ENCODE data around the gene SARNP. TPM values are rescaled to one million over a fixed set of nuclear protein-coding genes. Genes with fewer than 3 reads are reported as not detected.
"Not testable (repeated sequence)": the region's sequence is repeated elsewhere in the genome, so short reads cannot be mapped to it uniquely, and the experiment has no call there.

Gene SARNP, protein sequence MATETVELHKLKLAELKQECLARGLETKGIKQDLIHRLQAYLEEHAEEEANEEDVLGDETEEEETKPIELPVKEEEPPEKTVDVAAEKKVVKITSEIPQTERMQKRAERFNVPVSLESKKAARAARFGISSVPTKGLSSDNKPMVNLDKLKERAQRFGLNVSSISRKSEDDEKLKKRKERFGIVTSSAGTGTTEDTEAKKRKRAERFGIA
- 10 to 100 TPM; 96.8 to 98.6 TPM for total RNA-seq

DNA sequence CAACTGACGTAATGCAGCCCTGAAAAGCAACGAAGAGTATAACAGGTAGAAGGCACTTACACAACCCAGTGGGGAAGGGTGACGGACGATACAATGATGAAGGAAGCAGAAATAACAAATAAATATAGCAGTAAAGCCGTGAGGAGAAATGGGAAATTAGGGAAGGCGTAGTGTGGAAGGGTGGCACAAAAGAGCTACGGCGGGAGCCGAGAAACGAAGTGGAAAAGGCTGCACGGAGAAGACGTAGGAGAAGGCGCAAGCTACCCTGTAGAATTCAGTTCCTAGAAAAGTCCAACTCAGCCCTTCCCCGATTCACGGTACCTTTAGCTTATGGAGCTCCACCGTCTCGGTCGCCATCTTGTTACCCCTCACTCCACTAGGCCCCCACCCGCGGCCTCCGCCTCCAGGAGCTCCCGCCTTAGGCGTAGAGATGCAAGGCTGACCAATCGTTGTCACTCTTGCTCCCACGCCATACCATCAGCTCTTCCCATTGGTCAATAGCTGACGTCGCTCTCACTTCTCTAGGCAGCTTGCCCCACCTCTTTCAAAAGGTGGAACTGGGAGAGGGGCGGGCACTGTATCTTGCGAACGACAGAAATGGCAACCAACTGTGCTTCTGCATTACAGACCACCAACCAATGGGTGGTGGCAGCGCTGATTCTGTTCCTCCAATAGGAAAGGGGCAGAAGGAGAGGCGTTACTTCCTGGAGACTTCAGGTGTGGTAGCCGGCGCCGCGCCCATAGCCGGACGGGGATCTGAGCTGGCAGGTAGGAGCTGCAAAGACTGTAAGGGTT, at the start of gene SARNP, which contains the start of gene ORMDL2:
Gene SARNP (minus strand): TSS at position 380 of the 795 bp plus-strand sequence. CDS start 23 bp downstream, at position 357.
Gene ORMDL2 (plus strand): TSS at position 697 of the 795 bp plus-strand sequence. CDS start 959 bp downstream, outside the sequence.
- Mint-ChIP-seq H3K27me3 (no peaks in the 10 kb centered on the region), H3K27ac (no peak within 1 kb of the TSS), H3K4me1 (peaks cover 41% of the 10 kb centered on the region), H3K36me3 (peaks cover 40% of the 10 kb centered on the region), H3K4me3 (no peak within 1 kb of the TSS), H3K9me3 (ENCODE audit: low read depth) (no peaks in the 10 kb centered on the region)
- ATAC-seq (peak; percentile 96), DNase-seq (peak; percentile 100)
- CTCF ChIA-PET, result interaction anchor here (1.0 to 5.3 kb wide), 16 partner anchors 10 to 224 kb away, joined by 3 to 42 read pairs (median 5); partner anchors contain the start of genes DGKA, DNAJC14, PYM1 and RAB5B

DNA sequence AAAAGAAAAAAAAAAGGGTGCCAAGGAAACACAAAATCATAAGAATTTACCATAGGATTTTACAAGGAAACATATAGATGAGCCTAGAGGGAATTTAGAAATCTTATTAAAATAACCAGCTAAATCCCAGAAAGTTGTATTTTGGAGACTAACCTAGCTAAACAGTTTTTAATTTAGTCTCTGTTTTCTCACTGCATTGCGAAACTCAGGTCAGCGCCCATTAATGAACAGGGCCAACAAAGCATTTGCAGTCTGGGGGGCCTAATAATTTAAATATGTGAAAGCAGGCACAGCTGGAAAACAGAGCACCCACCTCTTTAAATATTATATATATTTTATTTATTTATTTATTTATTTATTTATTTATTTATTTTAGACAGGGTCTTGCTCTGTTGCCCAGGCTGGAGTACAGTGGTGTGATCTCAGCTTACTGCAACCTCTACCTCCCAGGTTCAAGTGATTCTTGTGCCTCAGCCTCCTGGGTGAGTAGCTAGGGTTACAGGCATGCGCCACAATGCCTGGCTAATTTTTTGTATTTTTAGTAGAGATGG, 49.0 kb upstream of the SARNP start:
- DNase-seq; H3K27ac Mint-ChIP-seq; ATAC-seq; H3K27me3 Mint-ChIP-seq; H3K9me3 Mint-ChIP-seq (ENCODE audit: low read depth); H3K4me3 Mint-ChIP-seq; H3K4me1 Mint-ChIP-seq; H3K36me3 Mint-ChIP-seq: not testable (repeated sequence)
- CTCF ChIA-PET, result interaction anchor here (0.6 kb wide), 1 partner anchor 37 kb away, joined by 3 read pairs; the partner anchor contains the start of gene DNAJC14

DNA sequence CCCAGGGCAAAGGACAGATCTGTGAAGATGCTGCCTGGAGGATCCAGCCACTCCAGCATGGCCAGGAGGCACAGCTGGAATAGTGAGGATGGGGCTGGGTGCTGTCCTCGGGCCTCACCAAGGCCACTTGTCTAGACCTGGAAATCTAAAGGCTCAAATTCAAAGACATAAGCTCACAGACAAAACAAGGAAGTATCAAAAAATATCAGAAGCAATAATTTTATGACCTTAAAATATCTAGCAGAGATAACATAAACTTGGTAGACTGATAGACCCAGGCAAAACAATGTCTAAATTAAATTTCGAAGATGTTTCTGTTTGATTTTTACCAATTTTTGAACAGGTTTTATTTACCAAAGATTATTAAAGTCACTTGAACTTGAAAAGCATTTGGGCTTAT, 47.8 kb upstream of the SARNP start:
- ATAC-seq, result no peak
- CTCF ChIA-PET, result interaction anchor here (0.9 to 1.4 kb wide), 2 partner anchors 12 to 61 kb away, joined by 3 to 4 read pairs; no protein-coding TSS in a partner anchor
- no peaks in the 10 kb centered on the region for H3K4me1 Mint-ChIP-seq
- H3K4me3 Mint-ChIP-seq, result no peak overlapping the region
- peaks cover 3% of the 10 kb centered on the region for H3K36me3 Mint-ChIP-seq
- peaks cover 3% of the 10 kb centered on the region for H3K9me3 Mint-ChIP-seq (ENCODE audit: low read depth)
- H3K27me3 Mint-ChIP-seq, result no peaks in the 10 kb centered on the region
- H3K27ac Mint-ChIP-seq, result no peak overlapping the region
- DNase-seq, result no peak

DNA sequence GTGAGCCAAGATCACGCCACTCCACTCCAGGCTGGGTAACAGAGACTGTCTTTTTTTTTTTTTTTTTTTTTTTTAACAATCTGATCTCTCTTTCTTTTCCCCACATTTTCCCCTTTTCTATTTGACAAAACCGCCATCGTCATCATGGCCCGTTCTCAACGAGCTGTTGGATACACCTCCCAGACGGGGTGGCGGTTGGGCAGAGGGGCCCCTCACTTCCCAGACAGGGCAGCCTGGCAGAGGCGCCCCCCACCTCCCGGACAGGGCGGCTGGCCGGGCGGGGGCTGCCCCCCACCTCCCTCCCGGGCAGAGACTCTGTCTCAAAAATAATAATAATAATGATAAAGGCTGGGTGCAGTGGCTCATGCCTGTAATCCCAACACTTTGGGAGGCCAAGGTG, 45.4 kb upstream of the SARNP start:
- not testable (repeated sequence) for DNase-seq; H3K4me3 Mint-ChIP-seq; ATAC-seq; H3K27ac Mint-ChIP-seq; H3K9me3 Mint-ChIP-seq (ENCODE audit: low read depth); H3K4me1 Mint-ChIP-seq; H3K27me3 Mint-ChIP-seq; H3K36me3 Mint-ChIP-seq
- CTCF ChIA-PET, result interaction anchor here (1.2 kb wide), 1 partner anchor 77 kb away, joined by 3 read pairs; no protein-coding TSS in a partner anchor

DNA sequence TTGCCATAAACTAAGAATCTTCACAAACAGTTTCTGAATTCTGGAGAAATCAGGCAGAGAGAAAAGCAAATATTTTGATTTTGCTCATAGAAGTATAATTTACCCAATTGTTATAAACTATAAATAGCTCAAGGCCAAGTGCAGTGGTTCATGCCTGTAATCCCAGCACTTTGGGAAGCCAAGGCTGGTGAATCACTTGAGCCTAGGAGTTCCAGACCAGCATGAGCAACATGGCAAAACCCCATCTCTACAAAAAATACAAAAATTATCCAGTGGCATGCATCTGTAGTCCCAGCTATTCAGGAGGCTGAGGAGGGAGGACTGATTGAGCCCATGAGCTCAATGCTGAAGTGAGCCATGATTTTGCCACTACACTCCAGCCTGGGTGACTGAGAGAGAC, 44.8 kb upstream of the SARNP start:
- ATAC-seq, result no peak
- H3K9me3 Mint-ChIP-seq (ENCODE audit: low read depth), result peaks cover 3% of the 10 kb centered on the region
- CTCF ChIA-PET, result no interaction called here
- H3K27me3 Mint-ChIP-seq, result peaks cover 3% of the 10 kb centered on the region
- peaks cover 3% of the 10 kb centered on the region for H3K36me3 Mint-ChIP-seq
- H3K27ac Mint-ChIP-seq, result no peak overlapping the region
- H3K4me3 Mint-ChIP-seq, result no peak overlapping the region
- DNase-seq, result no peak
- H3K4me1 Mint-ChIP-seq, result no peaks in the 10 kb centered on the region

DNA sequence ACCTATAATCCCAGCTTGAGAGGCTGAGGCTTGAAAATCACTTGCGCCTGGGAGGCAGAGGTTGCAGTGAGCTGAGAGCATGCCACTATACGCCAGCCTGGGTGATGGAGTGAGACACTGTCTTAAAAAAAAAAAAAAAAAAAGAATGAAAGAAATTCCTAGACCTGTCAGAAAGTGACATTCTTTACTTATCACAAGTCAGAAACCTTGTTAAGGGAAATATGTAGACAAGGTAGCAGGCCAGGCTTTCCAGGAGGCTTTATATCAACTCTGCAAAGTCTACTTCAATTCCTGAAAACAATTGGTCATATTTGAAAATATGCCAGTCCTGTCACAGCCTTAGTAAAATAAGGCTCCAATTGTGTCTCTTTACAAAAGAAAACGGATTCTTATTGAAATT, 44.3 kb upstream of the SARNP start:
- peaks cover 3% of the 10 kb centered on the region for H3K9me3 Mint-ChIP-seq (ENCODE audit: low read depth)
- CTCF ChIA-PET, result no interaction called here

DNA sequence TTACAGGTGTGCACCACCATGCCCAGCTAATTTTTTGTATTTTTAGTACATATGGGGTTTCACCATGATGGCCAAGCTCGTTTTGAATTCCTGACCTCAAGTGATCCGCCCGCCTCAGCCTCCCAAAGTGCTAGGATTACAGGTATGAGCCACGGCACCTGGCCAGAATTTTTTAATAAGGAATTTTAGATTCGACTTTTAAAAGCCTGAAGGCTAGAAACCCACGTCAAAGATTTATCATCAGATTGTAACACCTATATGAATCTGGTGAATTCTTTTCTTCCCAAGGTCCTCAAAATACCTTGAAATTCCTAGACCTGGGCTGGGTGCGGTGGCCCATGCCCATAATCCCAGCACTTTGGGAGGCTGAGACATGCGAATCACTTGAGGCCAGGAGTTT, 43.9 kb upstream of the SARNP start:
- CTCF ChIA-PET, result no interaction called here
- Mint-ChIP-seq H3K27me3 (peaks cover 3% of the 10 kb centered on the region), H3K36me3 (peaks cover 3% of the 10 kb centered on the region), H3K4me1 (no peaks in the 10 kb centered on the region), H3K9me3 (ENCODE audit: low read depth) (peaks cover 3% of the 10 kb centered on the region), H3K27ac (no peak overlapping the region), H3K4me3 (no peak overlapping the region)
- no peak for DNase-seq
- ATAC-seq, result no peak

More for the DNA sequence above, 44.3 kb upstream of the SARNP start:
- no peak for DNase-seq
- ATAC-seq, result no peak
- Mint-ChIP-seq H3K4me1 (no peaks in the 10 kb centered on the region), H3K27me3 (peaks cover 3% of the 10 kb centered on the region), H3K36me3 (peaks cover 3% of the 10 kb centered on the region), H3K27ac (no peak overlapping the region), H3K4me3 (no peak overlapping the region)

DNA sequence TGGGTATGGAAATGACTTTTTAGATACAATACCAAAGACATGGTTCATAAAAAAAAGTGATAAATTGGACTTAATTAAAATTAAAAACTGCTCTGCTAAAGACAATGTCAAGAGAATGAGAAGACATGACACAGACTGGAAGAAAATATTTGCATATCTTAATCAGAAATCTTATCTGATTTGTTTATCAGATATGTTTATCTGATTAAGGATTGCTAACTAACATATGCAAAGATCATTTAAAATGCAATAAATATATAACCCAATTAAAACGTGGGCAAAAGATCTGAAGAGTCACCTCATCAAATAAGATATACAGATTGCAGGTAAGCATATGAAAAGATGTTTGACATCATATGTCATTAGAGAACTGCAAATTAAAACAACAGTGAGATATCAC, 35.2 kb upstream of the SARNP start:
- H3K4me1 Mint-ChIP-seq, result peaks cover 9% of the 10 kb centered on the region
- CTCF ChIA-PET, result no interaction called here
- DNase-seq (no peak), ATAC-seq (no peak)
- no peak overlapping the region for H3K4me3 Mint-ChIP-seq
- no peak overlapping the region for H3K27ac Mint-ChIP-seq
- no peaks in the 10 kb centered on the region for H3K9me3 Mint-ChIP-seq (ENCODE audit: low read depth)
- H3K27me3 Mint-ChIP-seq, result peaks cover 7% of the 10 kb centered on the region
- no peaks in the 10 kb centered on the region for H3K36me3 Mint-ChIP-seq

DNA sequence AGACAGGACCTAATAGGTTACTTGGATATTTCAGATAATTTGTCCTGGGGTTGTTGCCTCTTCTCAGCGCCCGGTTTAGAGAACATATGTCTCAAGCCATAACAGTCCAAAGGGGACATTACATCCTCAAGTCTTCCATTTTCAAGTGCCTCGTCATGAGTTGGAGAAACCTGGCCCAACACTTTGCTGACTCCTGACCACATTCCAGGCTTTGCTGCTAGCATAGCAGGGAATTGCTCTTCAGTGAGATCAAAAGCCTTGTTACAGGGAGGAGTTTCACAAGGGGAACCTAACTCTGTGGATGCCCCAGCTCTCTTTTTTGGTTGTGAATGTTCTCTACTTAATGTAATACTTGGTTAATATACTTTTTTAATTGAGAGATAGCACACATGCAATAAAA, 33.4 kb upstream of the SARNP start:
- H3K27me3 Mint-ChIP-seq, result peaks cover 7% of the 10 kb centered on the region
- no peaks in the 10 kb centered on the region for H3K36me3 Mint-ChIP-seq
- H3K4me1 Mint-ChIP-seq, result peaks cover 16% of the 10 kb centered on the region
- ATAC-seq, result no peak
- H3K27ac Mint-ChIP-seq, result no peak overlapping the region
- CTCF ChIA-PET, result no interaction called here
- DNase-seq, result no peak
- H3K9me3 Mint-ChIP-seq (ENCODE audit: low read depth), result no peaks in the 10 kb centered on the region
- no peak overlapping the region for H3K4me3 Mint-ChIP-seq

DNA sequence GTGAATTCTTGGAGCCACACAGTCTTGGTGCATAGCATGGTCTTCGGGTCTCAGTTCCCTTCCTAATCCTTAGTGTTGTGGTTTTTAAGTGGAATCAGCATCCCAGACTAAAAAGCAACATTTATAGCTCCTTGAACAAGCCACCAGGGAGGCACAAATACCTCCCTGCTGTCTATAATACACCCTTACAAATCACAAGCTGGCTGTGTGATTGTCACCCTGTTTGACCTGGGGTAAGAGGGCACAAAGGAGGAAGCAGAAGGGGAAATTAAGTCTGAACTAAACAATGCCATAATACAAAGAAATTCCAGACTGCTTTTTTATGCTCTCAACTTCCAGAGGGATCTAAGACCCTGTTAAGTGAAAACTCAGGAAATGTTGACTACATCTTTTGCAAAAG, 32.9 kb upstream of the SARNP start:
- Mint-ChIP-seq H3K4me1 (peaks cover 16% of the 10 kb centered on the region), H3K9me3 (ENCODE audit: low read depth) (no peaks in the 10 kb centered on the region), H3K27me3 (peaks cover 7% of the 10 kb centered on the region), H3K4me3 (no peak overlapping the region), H3K36me3 (no peaks in the 10 kb centered on the region), H3K27ac (no peak overlapping the region)
- ATAC-seq (no peak), DNase-seq (no peak)
- CTCF ChIA-PET, result no interaction called here

DNA sequence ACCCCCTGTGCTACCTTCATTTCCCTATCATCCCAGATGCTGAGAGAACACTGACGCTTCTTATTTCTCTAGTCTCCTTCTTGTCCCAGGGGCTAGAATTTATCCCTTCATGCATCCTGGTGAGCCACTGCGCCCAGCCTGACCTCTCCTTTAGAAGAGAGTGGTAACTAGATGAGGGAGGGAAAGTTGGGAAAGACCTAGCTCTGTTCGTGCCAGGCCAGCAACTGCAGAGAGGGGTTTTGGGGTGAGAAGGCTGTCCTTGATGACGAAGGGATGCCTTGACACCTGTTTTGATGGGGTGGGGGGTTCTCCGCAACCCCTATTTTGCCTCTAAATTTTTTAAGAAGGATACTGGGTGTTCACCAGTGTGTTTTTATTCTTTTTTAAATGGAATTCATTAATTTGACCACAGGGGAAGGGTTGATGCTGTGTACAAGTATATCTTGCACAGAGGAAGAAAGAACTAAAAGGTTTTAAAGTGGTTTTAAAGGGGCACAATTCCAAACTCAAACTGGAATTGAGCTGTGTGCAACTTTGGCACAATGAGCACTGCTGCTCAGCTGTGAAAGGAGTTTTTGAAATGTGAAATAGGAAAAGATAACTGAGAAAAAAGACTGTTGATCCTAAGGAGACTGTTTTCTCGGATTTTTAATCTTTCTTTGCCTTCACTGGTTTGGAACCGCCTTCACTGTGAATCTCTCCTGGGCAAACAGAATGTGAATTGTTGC, 32.3 kb upstream of the SARNP start:
- no peaks in the 10 kb centered on the region for H3K36me3 Mint-ChIP-seq
- DNase-seq, result no peak
- CTCF ChIA-PET, result interaction anchor here (0.7 kb wide), 1 partner anchor 70 kb away, joined by 3 read pairs; no protein-coding TSS in a partner anchor
- no peak overlapping the region for H3K4me3 Mint-ChIP-seq
- H3K27ac Mint-ChIP-seq, result no peak overlapping the region
- H3K27me3 Mint-ChIP-seq, result peaks cover 7% of the 10 kb centered on the region
- ATAC-seq, result no peak
- H3K9me3 Mint-ChIP-seq (ENCODE audit: low read depth), result no peaks in the 10 kb centered on the region
- peaks cover 16% of the 10 kb centered on the region for H3K4me1 Mint-ChIP-seq

DNA sequence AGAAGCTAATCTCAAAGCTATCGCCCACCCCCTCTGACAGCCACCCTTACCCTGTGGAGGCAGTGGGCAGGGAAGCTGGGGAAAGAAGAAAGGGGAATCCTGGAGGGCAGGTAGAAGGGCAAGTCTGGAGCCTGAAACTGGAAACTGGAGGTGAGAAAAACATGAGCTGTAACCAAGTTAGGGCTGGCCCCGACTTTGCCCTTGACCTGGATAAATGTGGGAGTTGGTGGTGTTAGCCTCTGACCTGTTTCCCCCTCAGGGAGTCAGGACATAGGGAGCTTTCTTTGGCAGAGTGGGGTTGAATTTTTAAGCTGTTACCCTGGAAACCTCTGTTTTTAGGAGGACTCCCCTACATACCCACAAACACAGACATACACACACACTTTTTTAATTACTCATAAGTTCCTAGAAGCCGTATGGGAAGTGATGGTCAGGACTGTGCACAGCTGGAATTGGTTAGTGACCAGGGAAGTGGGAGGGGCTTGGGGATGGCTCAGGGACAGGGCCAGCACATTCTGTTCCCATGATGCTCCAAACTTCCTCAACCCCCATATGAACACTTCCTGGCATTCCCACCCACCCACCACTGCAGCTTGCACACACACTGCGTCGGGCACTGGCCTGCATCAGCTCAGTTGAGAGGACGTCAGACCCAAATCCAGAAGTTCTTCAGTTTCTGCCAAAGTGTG, 30.2 kb upstream of the SARNP start:
- CTCF ChIA-PET, result interaction anchor here (0.7 to 1.3 kb wide), 4 partner anchors 9 to 65 kb away, joined by 3 to 6 read pairs (median 4); no protein-coding TSS in a partner anchor
- Mint-ChIP-seq H3K4me3 (no peak overlapping the region), H3K9me3 (ENCODE audit: low read depth) (no peaks in the 10 kb centered on the region), H3K27me3 (peaks cover 7% of the 10 kb centered on the region), H3K27ac (no peak overlapping the region), H3K36me3 (no peaks in the 10 kb centered on the region), H3K4me1 (peaks cover 16% of the 10 kb centered on the region)
- DNase-seq (no peak), ATAC-seq (peak; percentile 79)

Measured in activated CD8-positive, alpha-beta memory T cell treated with anti-CD3 and anti-CD28 coated beads, Interleukin-2, amount 10 ng/mL, durations not matched to agents 7 days and 5 days (primary cell).